ENCODE data around the gene DLG3. TPM values are rescaled to one million over a fixed set of nuclear protein-coding genes. Genes with fewer than 3 reads are reported as not detected.

DLG3 gene
- total RNA-seq, 1 donor from 2014 or later: 76.7 TPM

- TF ChIP-seq CTCF (IDR thresholded peaks at IDR 0.05; ENCODE audit: partially characterized antibody, unreplicated experiment): no peak
- peak overlapping the region; percentile 65 for H3K4me3 Mint-ChIP-seq (ENCODE audit: unreplicated experiment)
- no peaks in the 10 kb centered on the region for H3K9me3 Mint-ChIP-seq (ENCODE audit: unreplicated experiment)
- peaks cover 2% of the 10 kb centered on the region for H3K4me1 Mint-ChIP-seq (ENCODE audit: low read depth, unreplicated experiment)
- no peaks in the 10 kb centered on the region for H3K27me3 Mint-ChIP-seq (ENCODE audit: unreplicated experiment)
- no peak for DNase-seq
- no peaks in the 10 kb centered on the region for H3K36me3 Mint-ChIP-seq (ENCODE audit: unreplicated experiment)
- H3K27ac Mint-ChIP-seq (ENCODE audit: unreplicated experiment): no peak overlapping the region
Measured at GRCh38 chrX:70444946-70445656, 466 bp downstream of the DLG3 start.

GRCh38 chrX:70445951-70446350 lies 1.3 kb downstream of the DLG3 start:
- no peak for TF ChIP-seq CTCF (IDR thresholded peaks at IDR 0.05; ENCODE audit: partially characterized antibody, unreplicated experiment)
- Mint-ChIP-seq H3K9me3 (ENCODE audit: unreplicated experiment) (no peaks in the 10 kb centered on the region), H3K27me3 (ENCODE audit: unreplicated experiment) (peaks cover 3% of the 10 kb centered on the region), H3K4me1 (ENCODE audit: low read depth, unreplicated experiment) (peaks cover 2% of the 10 kb centered on the region), H3K4me3 (ENCODE audit: unreplicated experiment) (peak overlapping the region; percentile 74), H3K27ac (ENCODE audit: unreplicated experiment) (no peak overlapping the region), H3K36me3 (ENCODE audit: unreplicated experiment) (no peaks in the 10 kb centered on the region)
- DNase-seq: no peak

GRCh38 chrX:70446380-70447350 lies 2.0 kb downstream of the DLG3 start:
- H3K27me3 Mint-ChIP-seq (ENCODE audit: unreplicated experiment): peaks cover 3% of the 10 kb centered on the region
- no peak overlapping the region for H3K4me3 Mint-ChIP-seq (ENCODE audit: unreplicated experiment)
- peaks cover 2% of the 10 kb centered on the region for H3K4me1 Mint-ChIP-seq (ENCODE audit: low read depth, unreplicated experiment)
- no peaks in the 10 kb centered on the region for H3K9me3 Mint-ChIP-seq (ENCODE audit: unreplicated experiment)
- no peak overlapping the region for H3K27ac Mint-ChIP-seq (ENCODE audit: unreplicated experiment)
- DNase-seq: no peak
- no peak for TF ChIP-seq CTCF (IDR thresholded peaks at IDR 0.05; ENCODE audit: partially characterized antibody, unreplicated experiment)
- H3K36me3 Mint-ChIP-seq (ENCODE audit: unreplicated experiment): no peaks in the 10 kb centered on the region

DNA sequence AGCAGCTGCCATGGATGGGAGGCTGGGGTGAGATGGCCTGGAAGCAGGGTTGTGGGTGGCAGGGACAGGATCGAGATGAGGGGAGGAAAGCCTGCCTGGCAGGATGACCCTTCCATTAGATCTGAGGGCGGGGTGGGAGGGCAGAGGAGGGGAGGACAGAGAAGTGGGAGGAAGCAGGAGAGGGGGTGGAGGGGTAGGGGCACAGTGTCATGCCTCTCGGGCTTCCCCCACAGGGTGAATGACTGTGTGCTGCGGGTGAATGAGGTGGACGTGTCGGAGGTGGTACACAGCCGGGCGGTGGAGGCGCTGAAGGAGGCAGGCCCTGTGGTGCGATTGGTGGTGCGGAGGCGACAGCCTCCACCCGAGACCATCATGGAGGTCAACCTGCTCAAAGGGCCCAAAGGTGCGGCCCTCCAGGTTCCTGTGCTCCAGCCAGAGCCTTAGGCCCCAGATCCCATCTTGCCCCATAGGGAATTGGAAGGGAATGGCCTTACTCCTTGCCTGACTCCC lies 4.9 kb downstream of the DLG3 start:
- no peak for TF ChIP-seq CTCF (IDR thresholded peaks at IDR 0.05; ENCODE audit: partially characterized antibody, unreplicated experiment)
- no peak for DNase-seq
- Mint-ChIP-seq H3K27me3 (ENCODE audit: unreplicated experiment) (peaks cover 3% of the 10 kb centered on the region), H3K36me3 (ENCODE audit: unreplicated experiment) (no peaks in the 10 kb centered on the region), H3K4me3 (ENCODE audit: unreplicated experiment) (no peak overlapping the region), H3K4me1 (ENCODE audit: low read depth, unreplicated experiment) (peaks cover 3% of the 10 kb centered on the region), H3K9me3 (ENCODE audit: unreplicated experiment) (peaks cover 4% of the 10 kb centered on the region), H3K27ac (ENCODE audit: unreplicated experiment) (no peak overlapping the region)

Data from glutamatergic neuron (in vitro differentiated cells).